HPDE6-E6E7 (cell line): ENCODE measurements around the gene POU3F1.
A peak's percentile ranks its signal among the peaks of the same experiment; 100 is the strongest.

Source experiments
- DNase-seq: peaks from one replicate; pipeline ENCODE4 v3.0.0; 2011; ENCODE audit warnings: missing footprints; ENCODE audit errors: extremely low spot score

Gene POU3F1

GRCh38 chr1:38028105-38028591 lies 18.4 kb downstream of the POU3F1 start:
- peak; percentile 84 for DNase-seq

GRCh38 chr1:38027201-38028104 lies 19.1 kb downstream of the POU3F1 start:
- DNase-seq = peak; percentile 93

- peak; percentile 82 for DNase-seq
Measured at GRCh38 chr1:38026592-38027200, 19.9 kb downstream of the POU3F1 start.

- no peak for DNase-seq
Measured at GRCh38 chr1:38025664-38026063, 20.9 kb downstream of the POU3F1 start.

- DNase-seq = no peak
Measured at GRCh38 chr1:38025233-38025632, 21.4 kb downstream of the POU3F1 start.

GRCh38 chr1:38022810-38023209 lies 23.8 kb downstream of the POU3F1 start:
- no peak for DNase-seq

GRCh38 chr1:38021969-38022368 lies 24.6 kb downstream of the POU3F1 start:
- no peak for DNase-seq

- no peak for DNase-seq
Measured at GRCh38 chr1:38020396-38020795, 26.2 kb downstream of the POU3F1 start.

GRCh38 chr1:38018864-38019343 lies 27.7 kb downstream of the POU3F1 start:
- no peak for DNase-seq

- no peak for DNase-seq
Measured at GRCh38 chr1:38015978-38016725, 30.4 kb downstream of the POU3F1 start.

GRCh38 chr1:38014724-38015424 lies 31.7 kb downstream of the POU3F1 start:
- no peak for DNase-seq

GRCh38 chr1:38014171-38014570 lies 32.4 kb downstream of the POU3F1 start:
- no peak for DNase-seq

GRCh38 chr1:38013227-38013622 lies 33.4 kb downstream of the POU3F1 start:
- DNase-seq = no peak

- DNase-seq = peak; percentile 93
Measured at GRCh38 chr1:38012363-38013226, 34.0 kb downstream of the POU3F1 start, which contains the start of gene UTP11. Gene UTP11 (plus strand): TSS chr1:38012734. CDS start chr1:38012803, 69 bp downstream.

GRCh38 chr1:38009841-38010180 lies 36.8 kb downstream of the POU3F1 start:
- DNase-seq = no peak

GRCh38 chr1:38009088-38009840 lies 37.3 kb downstream of the POU3F1 start:
- no peak for DNase-seq

GRCh38 chr1:38006008-38006828 lies 40.4 kb downstream of the POU3F1 start:
- no peak for DNase-seq

GRCh38 chr1:38005195-38006007 lies 41.2 kb downstream of the POU3F1 start, which contains the start of gene FHL3:
Gene FHL3 (minus strand): TSS chr1:38005514. CDS start chr1:37999412, 6,102 bp downstream.
- no peak for DNase-seq
